IMR-90 (cell line): ENCODE measurements around the gene AQP12A. TPM values are rescaled to one million over a fixed set of nuclear protein-coding genes. Genes with fewer than 3 reads are reported as not detected.

Experiments
- ATAC-seq: fragments of 200-7000 bp; cut with Tn5 transposase; 2 replicates; pipeline ENCODE4 v1.9.1; 2020; ENCODE audit warnings: low read depth, mild to moderate bottlenecking, moderate library complexity
- BruUV-seq: library from RNA; stranded (reverse); fragments of 400-500 nt; replicated peaks from 2 replicates; lab custom pipeline; 2021; lab: Mats Ljungman, UMichigan
- CTCF ChIA-PET: fragments of 300-600 bp; formaldehyde crosslinking; extraction: SDS; loops from one replicate; lab custom pipeline; 2021; ENCODE audit warnings: antibody characterized with exemption; lab: Yijun Ruan, JAX
- POLR2A ChIA-PET: fragments of 300-600 bp; sonication (Branson Sonifier 250); formaldehyde crosslinking; loops from one replicate; lab custom pipeline; 2022; ENCODE audit warnings: antibody characterized with exemption; ENCODE audit not compliant: unreplicated experiment; lab: Charles Lee
- DNase-seq: peaks from one replicate; pipeline ENCODE4 v3.0.0; 2013
- H2AFZ ChIP-seq: replicated peaks from 2 replicates; pipeline ENCODE3; 2013; ENCODE audit warnings: low read length, mild to moderate bottlenecking; ENCODE audit not compliant: poor library complexity
- H2AK5ac ChIP-seq: 2 replicates; pipeline ENCODE4 v1.6.1; 2013; ENCODE audit warnings: low read depth, low read length, inconsistent platforms
- H2AK9ac ChIP-seq: replicated peaks from 2 replicates; pipeline ENCODE3; 2013; ENCODE audit warnings: mild to moderate bottlenecking, low read depth, low read length, moderate library complexity; ENCODE audit not compliant: poor library complexity
- H2BK120ac ChIP-seq: 2 replicates; pipeline ENCODE4 v1.6.1; 2013; ENCODE audit warnings: low read depth, low read length, inconsistent platforms
- H2BK15ac ChIP-seq: 3 replicates; pipeline ENCODE4 v1.6.1; 2013; ENCODE audit warnings: low read depth, low read length, inconsistent platforms
- H2BK20ac ChIP-seq: 2 replicates; pipeline ENCODE4 v1.6.1; 2013; ENCODE audit warnings: low read depth, mild to moderate bottlenecking, inconsistent platforms, low read length, moderate library complexity
- H2BK5ac ChIP-seq: 2 replicates; pipeline ENCODE4 v1.6.1; 2013; ENCODE audit warnings: mild to moderate bottlenecking, low read depth, low read length, inconsistent platforms; ENCODE audit not compliant: poor library complexity, severe bottlenecking
- H3K14ac ChIP-seq: replicated peaks from 2 replicates; pipeline ENCODE4 v1.6.1; 2013; ENCODE audit warnings: low read depth, low read length, inconsistent platforms
- H3K18ac ChIP-seq: 2 replicates; pipeline ENCODE4 v1.6.1; 2013; ENCODE audit warnings: low read depth, low read length, control low read depth
- H3K23ac ChIP-seq: 2 replicates; pipeline ENCODE4 v1.6.1; 2013; ENCODE audit warnings: low read depth, low read length, inconsistent platforms
- H3K27ac ChIP-seq: 2 replicates; pipeline ENCODE4 v1.5.1; 2013; ENCODE audit warnings: mild to moderate bottlenecking, control low read depth, low read length; ENCODE audit not compliant: insufficient read depth
- H3K27me3 ChIP-seq: 2 replicates; pipeline ENCODE4 v1.6.1; 2013; ENCODE audit warnings: low read length; ENCODE audit not compliant: control insufficient read depth, insufficient read depth
- H3K36me3 ChIP-seq: 2 replicates; pipeline ENCODE4 v1.6.1; 2013; ENCODE audit warnings: low read length, mixed read lengths; ENCODE audit not compliant: control insufficient read depth, insufficient read depth
- H3K4ac ChIP-seq: 2 replicates; pipeline ENCODE4 v1.6.1; 2013; ENCODE audit warnings: low read depth, low read length, inconsistent platforms
- H3K4me1 ChIP-seq: 2 replicates; pipeline ENCODE4 v1.6.1; 2013; ENCODE audit warnings: low read length, mixed read lengths; ENCODE audit not compliant: control insufficient read depth, insufficient read depth
- H3K4me2 ChIP-seq: 2 replicates; pipeline ENCODE4 v1.6.1; 2013; ENCODE audit warnings: low read depth, mild to moderate bottlenecking, control low read depth, low read length, moderate library complexity
- H3K4me3 ChIP-seq: 2 replicates; pipeline ENCODE4 v1.5.1; 2013; ENCODE audit warnings: low read depth, mild to moderate bottlenecking, control low read depth, low read length, moderate library complexity; ENCODE audit not compliant: insufficient read depth
- H3K56ac ChIP-seq: 2 replicates; pipeline ENCODE4 v1.6.1; 2013; ENCODE audit warnings: low read length, inconsistent platforms; ENCODE audit not compliant: insufficient read depth; ENCODE audit errors: extremely low read depth
- H3K79me1 ChIP-seq, 2 experiments: 2 replicates each; pipeline ENCODE4 v1.6.1; 2013; ENCODE audit warnings: low read length in 2 of 2, inconsistent platforms in 1 of 2, low read depth in 1 of 2
- H3K9ac ChIP-seq: 2 replicates; pipeline ENCODE4 v1.6.1; 2013; ENCODE audit warnings: low read depth, low read length, control low read depth
- H3K9me1 ChIP-seq: 2 replicates; pipeline ENCODE4 v1.6.1; 2013; ENCODE audit warnings: low read length, inconsistent platforms; ENCODE audit not compliant: insufficient read depth
- H3K9me3 ChIP-seq: 2 replicates; pipeline ENCODE4 v1.6.1; 2013; ENCODE audit warnings: low read length; ENCODE audit not compliant: control insufficient read depth, insufficient read depth
- H4K20me1 ChIP-seq: 2 replicates; pipeline ENCODE4 v1.6.1; 2013; ENCODE audit warnings: low read length, inconsistent platforms; ENCODE audit not compliant: insufficient read depth
- H4K5ac ChIP-seq: 2 replicates; pipeline ENCODE4 v1.6.1; 2013; ENCODE audit warnings: mild to moderate bottlenecking, low read depth, low read length, control low read depth
- H4K8ac ChIP-seq, 2 experiments: 2 replicates each; pipeline ENCODE4 v1.6.1; 2013; ENCODE audit warnings: low read depth in 2 of 2, low read length in 2 of 2, control low read depth in 1 of 2, inconsistent platforms in 1 of 2
- H4K91ac ChIP-seq: 2 replicates; pipeline ENCODE4 v1.6.1; 2013; ENCODE audit warnings: low read depth, low read length, inconsistent platforms; ENCODE audit not compliant: insufficient read depth
- BHLHE40 ChIP-seq: fragments of 150-350 bp; IDR thresholded peaks from 2 replicates; pipeline ENCODE4 v1.6.1; 2016; ENCODE audit warnings: mild to moderate bottlenecking, low read depth, low read length
- CTCF ChIP-seq: conservative IDR thresholded peaks from 2 replicates; pipeline ENCODE4 v1.5.1; 2012; ENCODE audit warnings: mild to moderate bottlenecking, low read depth, low read length, improper control_type of control experiment
- ELK1 ChIP-seq: fragments of 150-350 bp; IDR thresholded peaks from 2 replicates; pipeline ENCODE4 v1.6.1; 2016; ENCODE audit warnings: low read depth, mild to moderate bottlenecking, low read length, moderate library complexity, borderline replicate concordance
- FOS ChIP-seq: fragments of 150-350 bp; IDR thresholded peaks from 2 replicates; pipeline ENCODE4 v1.6.1; 2016; ENCODE audit warnings: low read depth, low read length
- MAZ ChIP-seq: IDR thresholded peaks from 2 replicates; pipeline ENCODE4 v1.6.1; 2012; ENCODE audit warnings: low read depth, mild to moderate bottlenecking, low read length, improper control_type of control experiment, moderate library complexity, borderline replicate concordance
- MXI1 ChIP-seq: IDR thresholded peaks from 2 replicates; pipeline ENCODE4 v1.6.1; 2012; ENCODE audit warnings: low read depth, mild to moderate bottlenecking, low read length, moderate library complexity, borderline replicate concordance
- NFE2L2 ChIP-seq: fragments of 150-350 bp; IDR thresholded peaks from 2 replicates; pipeline ENCODE4 v1.6.1; 2016; ENCODE audit warnings: low read depth, mild to moderate bottlenecking, low read length
- POLR2A ChIP-seq: IDR thresholded peaks from 2 replicates; pipeline ENCODE4 v1.6.1; 2012; ENCODE audit warnings: mild to moderate bottlenecking, low read depth, low read length
- RFX5 ChIP-seq: IDR thresholded peaks from 2 replicates; pipeline ENCODE4 v1.8.0; 2012; ENCODE audit warnings: low read depth, mild to moderate bottlenecking, low read length, moderate library complexity
- USF2 ChIP-seq: fragments of 150-350 bp; IDR thresholded peaks from 2 replicates; pipeline ENCODE4 v1.6.1; 2017; ENCODE audit warnings: mild to moderate bottlenecking, antibody characterized with exemption, low read length, low read depth
- WGBS, 2 experiments: methylation state at CpG; one replicate each; pipeline versions ENCODE4 v1.1.5 to v1.1.7; 2013; ENCODE audit warnings: missing lambda C conversion rate in 2 of 2; ENCODE audit not compliant: insufficient read length in 1 of 2; ENCODE audit errors: extremely low coverage in 2 of 2; 5-methylcytosine and 5-hydroxymethylcytosine counted together
- dilution Hi-C: fragments of 300-500 bp; cut with HindIII; formaldehyde crosslinking; loops from one replicate; pipeline ENCODE4 v1.14.3; 2018; ENCODE audit warnings: low sequenced_read_pairs; ENCODE audit not compliant: unreplicated experiment
- in situ Hi-C: fragments of 300-500 bp; cut with MboI; formaldehyde crosslinking; loops from 3 replicates; pipeline ENCODE4 v1.14.3; 2019; ENCODE audit warnings: low sequenced_read_pairs, inconsistent platforms, mixed read lengths
- intact Hi-C: fragments of 100-400 bp; cut with micrococcal nuclease; formaldehyde crosslinking; loops from 2 replicates; pipeline ENCODE4 v1.10.0; 2022
- polyA plus RNA-seq, 3 experiments: library from polyadenylated mRNA; depleted of rRNA; stranded (reverse); fragments of >200 nt; gene quantifications; 2 replicates each; pipeline ENCODE4 v1.2.3, GENCODE V29; 2012; ENCODE audit warnings: low replicate concordance in 1 of 3
- total RNA-seq: library from RNA; depleted of rRNA; stranded (reverse); fragments of >200 nt; gene quantifications from 2 replicates; pipeline ENCODE4 v1.2.3, GENCODE V29; 2012

Gene AQP12A
- total and polyA plus RNA-seq, 2 of the 4 experiments (the other 2 are of a cell fraction), result not detected

GRCh38 chr2:240728827-240729226 is 37.2 kb downstream of the AQP12A start:
- no peak overlapping the region for H2BK120ac ChIP-seq
- DNase-seq, result peak; percentile 47
- H2BK5ac ChIP-seq, result no peak overlapping the region
- no peak overlapping the region for H3K27ac ChIP-seq
- H4K8ac ChIP-seq, result no peak overlapping the region
- POLR2A ChIA-PET, result interaction anchor here (0.6 kb wide), 1 partner anchor 33 kb away, joined by 3 read pairs; no protein-coding TSS in a partner anchor
- H3K36me3 ChIP-seq, result no peaks in the 10 kb centered on the region
- ATAC-seq, result no peak
- 44% methylated on average over 7 of the region's 7 CpGs; no CpG with 5 or more reads in 1 of the 2 experiments for WGBS, 2 experiments
- peaks cover 36% of the 10 kb centered on the region for H3K27me3 ChIP-seq
- no peak overlapping the region for H2BK20ac ChIP-seq
- no peak overlapping the region for H3K18ac ChIP-seq
- H2BK15ac ChIP-seq, result no peak overlapping the region
- H3K9me1 ChIP-seq, result no peaks in the 10 kb centered on the region
- no peak overlapping the region for H4K91ac ChIP-seq
- no peak overlapping the region for H3K4me3 ChIP-seq
- TF ChIP-seq MAZ (no peak), MXI1 (no peak), BHLHE40 (no peak), ELK1 (no peak), CTCF (no peak), RFX5 (no peak), USF2 (no peak), FOS (no peak), POLR2A (no peak), NFE2L2 (no peak)
- dilution Hi-C loops, result no loop called here
- no peak overlapping the region for H2AFZ ChIP-seq
- H3K9me3 ChIP-seq, result no peaks in the 10 kb centered on the region
- H3K4me2 ChIP-seq, result no peak overlapping the region
- no peaks in the 10 kb centered on the region; the same call in 1 of the 2 replicates for H3K4me1 ChIP-seq
- H3K9ac ChIP-seq, result no peak overlapping the region
- no peaks in the 10 kb centered on the region; the same call in 1 of the 2 replicates for H4K20me1 ChIP-seq
- no peak overlapping the region for H3K56ac ChIP-seq
- H3K14ac ChIP-seq, result no peak overlapping the region
- CTCF ChIA-PET, result no interaction called here
- no peak overlapping the region for H3K23ac ChIP-seq
- H3K79me1 ChIP-seq, result no peaks in the 10 kb centered on the region
- H2AK9ac ChIP-seq, result no peak overlapping the region
- H2AK5ac ChIP-seq, result no peak overlapping the region
- no TSS peak for BruUV-seq
- H3K4ac ChIP-seq, result no peak overlapping the region
- no peak overlapping the region for H4K5ac ChIP-seq
- in situ Hi-C loops, result no loop called here
- intact Hi-C loops, result no loop called here
